Transverse colon (tissue), 4 donors: ENCODE measurements around the gene NAA38.

ENCODE experiments used
- EP300 ChIP-seq: sonication (generic); formaldehyde crosslinking; IDR thresholded peaks from one replicate; pipeline ENCODE4 v1.6.1; 2017; ENCODE audit warnings: antibody characterized with exemption, low read depth
- POLR2AphosphoS5 ChIP-seq, 3 donors: sonication (generic); formaldehyde crosslinking; IDR thresholded peaks; one replicate each; pipeline ENCODE4 v1.6.1; 2016; ENCODE audit warnings: antibody characterized with exemption in 3 of 3
- TF ChIP-seq, protein P1 (sequence below), 5 experiments: fragments of 200-600 bp in 3 of 5; fragments of 450-650 bp in 2 of 5; sonication (generic) in 3 of 5; IDR thresholded peaks; 1 replicate in 2 of 5; 2 replicates in 3 of 5; pipeline ENCODE4 v1.5.1; 2016 to 2017; ENCODE audit warnings: antibody characterized with exemption in 5 of 5, inconsistent platforms in 3 of 5, mild to moderate bottlenecking in 2 of 5, moderate library complexity in 1 of 5

GRCh38 chr17:7843536-7844291, 13.6 kb downstream of the NAA38 start:
- TF ChIP-seq POLR2AphosphoS5 (IDR thresholded peaks at IDR 0.05) (peak; percentile 52 to 84 (median 82)), EP300 (no peak)
- TF ChIP-seq, protein P1, sequence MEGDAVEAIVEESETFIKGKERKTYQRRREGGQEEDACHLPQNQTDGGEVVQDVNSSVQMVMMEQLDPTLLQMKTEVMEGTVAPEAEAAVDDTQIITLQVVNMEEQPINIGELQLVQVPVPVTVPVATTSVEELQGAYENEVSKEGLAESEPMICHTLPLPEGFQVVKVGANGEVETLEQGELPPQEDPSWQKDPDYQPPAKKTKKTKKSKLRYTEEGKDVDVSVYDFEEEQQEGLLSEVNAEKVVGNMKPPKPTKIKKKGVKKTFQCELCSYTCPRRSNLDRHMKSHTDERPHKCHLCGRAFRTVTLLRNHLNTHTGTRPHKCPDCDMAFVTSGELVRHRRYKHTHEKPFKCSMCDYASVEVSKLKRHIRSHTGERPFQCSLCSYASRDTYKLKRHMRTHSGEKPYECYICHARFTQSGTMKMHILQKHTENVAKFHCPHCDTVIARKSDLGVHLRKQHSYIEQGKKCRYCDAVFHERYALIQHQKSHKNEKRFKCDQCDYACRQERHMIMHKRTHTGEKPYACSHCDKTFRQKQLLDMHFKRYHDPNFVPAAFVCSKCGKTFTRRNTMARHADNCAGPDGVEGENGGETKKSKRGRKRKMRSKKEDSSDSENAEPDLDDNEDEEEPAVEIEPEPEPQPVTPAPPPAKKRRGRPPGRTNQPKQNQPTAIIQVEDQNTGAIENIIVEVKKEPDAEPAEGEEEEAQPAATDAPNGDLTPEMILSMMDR (IDR thresholded peaks at IDR 0.05): no peak
